ENCODE measurements around the gene SZT2. TPM values are rescaled to one million over a fixed set of nuclear protein-coding genes. Genes with fewer than 3 reads are reported as not detected.

Gene SZT2
- total and polyA plus RNA-seq, 2 of the 13 experiments (the other 11 are each of a cell fraction or from before 2014, with no cell fraction given): 8.0 to 8.8 TPM

GRCh38 chr1:43389326-43390313, at the start of gene SZT2, which contains the start of gene MED8 (continued):
- TF ChIP-seq BATF2 (CRISPR knock-in tag; IDR thresholded peaks at IDR 0.05): 0 out of 2 replicates have a peak, but pooled peaks have one; percentile 60
- TF ChIP-seq FOXM1 (CRISPR knock-in tag; IDR thresholded peaks at IDR 0.05): no peak
- no peak for TF ChIP-seq PAWR (CRISPR knock-in tag; IDR thresholded peaks at IDR 0.05; ENCODE audit: borderline replicate concordance)
- TF ChIP-seq ZNF589 (CRISPR knock-in tag; conservative IDR thresholded peaks at IDR 0.05): 0 out of 2 replicates have a peak, but pooled peaks have one; percentile 43
- peak; percentile 86 for TF ChIP-seq ZFP90 (CRISPR knock-in tag; IDR thresholded peaks at IDR 0.05; ENCODE audit: borderline replicate concordance)
- peak; percentile 98 for TF ChIP-seq ARID4A (CRISPR knock-in tag; IDR thresholded peaks at IDR 0.05; ENCODE audit: borderline replicate concordance)
- TF ChIP-seq PAXIP1 (CRISPR knock-in tag; conservative IDR thresholded peaks at IDR 0.05): peak; percentile 65
- no peak for TF ChIP-seq SALL2 (CRISPR knock-in tag; IDR thresholded peaks at IDR 0.05)
- TF ChIP-seq ZNF275 (CRISPR knock-in tag; IDR thresholded peaks at IDR 0.05; ENCODE audit: borderline replicate concordance): peak; percentile 58; the same call in 1 of the 2 replicates
- TF ChIP-seq KLF16 (CRISPR knock-in tag; IDR thresholded peaks at IDR 0.05): peak; percentile 42 to 69; a peak in 1 of 4 replicates
- TF ChIP-seq ZSCAN5A (CRISPR knock-in tag; IDR thresholded peaks at IDR 0.05; ENCODE audit: borderline replicate concordance): peak; percentile 66; the same call in 1 of the 2 replicates
- TF ChIP-seq FUBP1 (CRISPR knock-in tag; IDR thresholded peaks at IDR 0.05; ENCODE audit: borderline replicate concordance): 0 out of 2 replicates have a peak, but pooled peaks have one; percentile 28
